GM13977 (cell line): ENCODE measurements around the gene PRM3.

Experiments
- DNase-seq: peaks from one replicate; pipeline ENCODE4 v3.0.0; 2012; ENCODE audit warnings: low spot score
- in situ Hi-C: fragments of 300-500 bp; cut with MboI; formaldehyde crosslinking; loops from one replicate; pipeline ENCODE4 v1.12.0; 2022; ENCODE audit warnings: low sequenced_read_pairs, low pct_unique_long_range_greater_than_20kb, mixed read lengths, inconsistent platforms; ENCODE audit not compliant: unreplicated experiment
- TF ChIP-seq, protein P1 (sequence below): IDR thresholded peaks from 2 replicates; pipeline ENCODE4 v1.5.1; 2012; ENCODE audit warnings: mild to moderate bottlenecking, control low read depth; ENCODE audit not compliant: insufficient read depth; ENCODE audit errors: extremely low read depth, missing control alignments

Gene PRM3

DNA sequence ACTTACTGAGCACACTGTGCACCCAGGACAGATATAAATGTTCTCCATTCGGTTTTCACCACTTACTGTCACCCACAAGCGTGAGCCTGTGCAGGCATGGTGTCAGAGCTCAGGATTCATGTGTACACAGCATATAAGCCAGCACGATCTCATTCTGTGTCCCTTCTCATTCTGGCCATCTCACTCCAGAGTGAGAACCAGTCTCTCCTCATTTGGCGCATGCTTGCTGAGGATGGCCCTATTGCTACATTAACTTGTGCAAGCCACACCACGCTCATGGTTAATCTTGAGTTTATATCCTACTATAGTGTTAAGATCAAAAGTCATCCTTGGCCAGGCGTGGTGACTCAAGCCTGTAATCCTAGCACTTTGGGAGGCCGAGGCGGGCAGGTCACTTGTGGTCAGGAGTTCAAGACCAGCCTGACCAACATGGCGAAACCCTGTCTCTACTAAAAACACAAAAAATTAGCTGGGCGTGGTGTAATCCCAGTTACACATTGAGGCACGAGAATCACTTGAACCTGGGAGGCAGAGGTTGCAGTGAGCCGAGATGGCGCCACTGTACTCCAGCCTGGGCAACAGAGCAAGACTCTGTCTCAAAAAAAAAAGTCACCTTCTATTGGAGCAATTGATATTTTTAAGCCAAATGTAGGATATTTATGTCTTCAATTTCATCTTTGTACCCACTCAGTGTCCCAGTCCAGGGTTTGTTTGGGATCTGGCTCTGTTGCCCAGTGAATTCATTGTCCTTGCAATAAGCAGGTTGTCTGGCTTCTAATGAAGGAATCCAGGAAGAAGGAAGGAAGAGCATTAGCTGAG is 38.3 kb downstream of the PRM3 start:
- DNase-seq: no peak
- TF ChIP-seq, protein P1, sequence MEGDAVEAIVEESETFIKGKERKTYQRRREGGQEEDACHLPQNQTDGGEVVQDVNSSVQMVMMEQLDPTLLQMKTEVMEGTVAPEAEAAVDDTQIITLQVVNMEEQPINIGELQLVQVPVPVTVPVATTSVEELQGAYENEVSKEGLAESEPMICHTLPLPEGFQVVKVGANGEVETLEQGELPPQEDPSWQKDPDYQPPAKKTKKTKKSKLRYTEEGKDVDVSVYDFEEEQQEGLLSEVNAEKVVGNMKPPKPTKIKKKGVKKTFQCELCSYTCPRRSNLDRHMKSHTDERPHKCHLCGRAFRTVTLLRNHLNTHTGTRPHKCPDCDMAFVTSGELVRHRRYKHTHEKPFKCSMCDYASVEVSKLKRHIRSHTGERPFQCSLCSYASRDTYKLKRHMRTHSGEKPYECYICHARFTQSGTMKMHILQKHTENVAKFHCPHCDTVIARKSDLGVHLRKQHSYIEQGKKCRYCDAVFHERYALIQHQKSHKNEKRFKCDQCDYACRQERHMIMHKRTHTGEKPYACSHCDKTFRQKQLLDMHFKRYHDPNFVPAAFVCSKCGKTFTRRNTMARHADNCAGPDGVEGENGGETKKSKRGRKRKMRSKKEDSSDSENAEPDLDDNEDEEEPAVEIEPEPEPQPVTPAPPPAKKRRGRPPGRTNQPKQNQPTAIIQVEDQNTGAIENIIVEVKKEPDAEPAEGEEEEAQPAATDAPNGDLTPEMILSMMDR: no peak
- in situ Hi-C loops: no loop called here

DNA sequence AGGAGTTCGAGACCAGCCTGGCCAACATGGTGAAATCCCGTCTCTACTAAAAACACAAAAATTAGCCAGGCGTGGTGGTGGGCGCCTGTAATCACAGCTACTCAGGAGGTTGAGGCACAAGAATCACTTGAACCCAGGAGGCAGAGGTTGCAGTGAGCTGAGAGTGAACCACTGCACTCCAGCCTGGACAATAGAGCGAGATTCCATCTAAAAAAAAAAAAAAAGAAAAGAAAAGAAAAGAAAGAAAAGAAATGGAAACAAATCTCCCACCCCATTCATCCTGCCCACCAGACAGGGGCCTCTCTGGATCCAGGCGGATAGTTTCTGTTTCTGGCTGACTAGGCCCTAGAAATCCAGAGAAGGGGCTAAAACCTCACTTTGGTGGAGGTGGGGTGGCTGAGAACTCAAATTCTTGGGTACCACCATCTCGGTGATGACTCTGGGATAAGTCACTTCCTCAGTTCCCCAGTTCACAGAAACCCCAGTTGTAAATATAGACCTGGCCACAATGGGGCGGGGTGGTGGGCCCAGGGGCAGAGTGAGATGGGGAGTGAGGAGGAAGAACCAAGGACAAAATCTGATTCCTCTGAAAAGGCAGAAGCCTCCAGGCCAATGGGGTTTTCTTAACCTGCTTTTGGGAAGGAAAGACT is 39.6 kb downstream of the PRM3 start:
- no peak for DNase-seq
- TF ChIP-seq, protein P1: no peak
- in situ Hi-C loops: no loop called here

DNA sequence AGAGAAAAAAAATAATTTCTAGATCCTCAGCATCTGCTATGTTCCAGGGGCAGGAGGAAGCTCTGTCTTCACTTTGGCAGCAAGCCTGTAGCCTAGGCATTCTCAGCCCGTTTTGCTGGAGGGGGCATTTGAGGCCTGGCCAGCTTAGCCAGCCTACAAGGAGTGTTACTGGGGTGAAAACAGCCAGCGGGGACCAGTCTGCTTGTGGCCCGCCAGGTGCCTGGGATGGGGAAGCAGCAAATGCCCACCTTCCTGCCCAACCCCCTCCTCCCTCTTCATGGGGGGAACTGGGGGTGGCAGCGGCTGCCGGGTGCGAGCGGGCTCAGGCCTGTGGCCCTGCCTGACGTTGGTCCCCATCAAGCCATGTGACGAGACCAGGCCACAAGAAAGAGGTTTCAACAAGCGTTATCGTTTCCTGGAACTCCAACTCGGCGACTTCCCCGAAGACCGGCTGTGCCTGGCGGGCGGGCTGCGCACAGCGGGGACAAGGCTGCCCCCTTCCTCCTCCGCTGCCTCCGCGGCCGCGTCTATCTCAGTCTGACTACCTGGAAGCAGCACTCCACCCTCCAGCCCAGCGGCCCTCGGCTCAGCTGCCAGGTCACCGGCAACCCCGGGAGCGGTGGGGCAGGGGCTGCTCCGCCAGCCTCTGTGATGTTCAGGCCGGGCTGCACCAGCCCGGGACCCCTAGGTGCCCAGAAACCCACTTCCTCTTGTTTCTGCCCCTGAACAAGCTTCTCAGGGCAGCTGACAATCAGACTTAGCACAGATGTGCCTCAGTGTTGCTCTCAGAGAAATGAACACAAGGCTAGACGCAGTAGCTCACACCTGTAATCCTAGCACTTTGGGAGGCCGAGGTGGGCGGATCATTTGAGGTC is 40.3 kb downstream of the PRM3 start:
- in situ Hi-C loops: no loop called here
- TF ChIP-seq, protein P1: peak; percentile 11
- peak; percentile 67 for DNase-seq

DNA sequence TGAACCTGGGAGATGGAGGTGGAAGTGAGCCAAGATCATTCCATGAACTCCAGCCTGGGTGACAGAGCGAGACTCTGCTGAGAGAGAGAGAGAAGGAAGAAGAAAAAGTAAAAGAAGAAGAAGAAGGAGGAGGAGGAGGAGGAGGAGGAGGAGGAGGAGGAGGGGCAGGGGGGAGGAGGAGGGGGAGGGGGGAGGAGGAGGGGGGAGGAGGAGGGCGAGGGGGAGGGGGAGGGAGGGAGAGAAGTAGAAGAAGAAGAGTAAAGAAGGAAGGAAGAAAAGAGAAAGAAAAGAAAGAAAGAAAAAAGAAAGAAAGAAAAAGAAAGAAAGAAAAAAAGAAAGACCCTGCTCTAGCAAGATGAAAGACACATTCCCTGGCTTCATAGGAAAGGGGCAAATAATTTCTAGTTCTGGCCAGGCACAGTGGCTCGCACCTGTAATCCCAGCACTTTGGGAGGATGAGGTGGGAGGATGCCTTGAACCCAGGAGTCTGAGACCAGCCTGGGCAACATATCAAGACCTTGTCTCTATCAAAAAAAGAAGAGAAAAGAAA is 41.1 kb downstream of the PRM3 start:
- in situ Hi-C loops: no loop called here

DNA sequence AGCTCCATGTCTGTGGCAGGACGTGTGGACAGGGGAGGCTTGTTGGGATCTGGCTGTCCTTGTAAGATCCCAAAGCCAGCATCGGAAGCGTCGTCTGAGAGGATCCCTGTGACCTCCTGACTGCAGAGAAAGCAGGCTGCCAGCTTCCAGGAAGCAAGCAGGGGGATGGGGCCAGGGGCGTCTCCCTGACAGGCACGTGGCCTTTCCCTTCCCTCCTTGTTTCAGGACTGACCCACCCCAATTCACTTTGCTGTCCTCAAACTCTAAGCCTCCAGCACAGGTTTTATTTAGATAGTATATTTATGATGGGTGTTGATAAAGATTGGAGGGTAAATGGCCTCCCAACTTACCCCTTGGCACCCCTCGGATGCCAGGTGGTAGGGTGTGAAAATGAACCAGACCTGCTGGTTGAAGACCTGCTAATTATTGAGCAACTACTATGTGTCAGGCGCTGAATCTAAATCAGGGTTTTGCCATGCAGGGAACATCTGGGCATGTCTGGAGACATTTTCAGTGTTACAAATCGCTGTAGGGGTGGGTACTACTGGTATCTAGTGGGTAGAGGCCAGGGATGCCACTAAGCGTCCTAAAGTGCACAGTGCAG is 42.0 kb downstream of the PRM3 start:
- no peak for DNase-seq
- in situ Hi-C loops: no loop called here
- TF ChIP-seq, protein P1: no peak

More for the DNA sequence above, 41.1 kb downstream of the PRM3 start:
- DNase-seq: no peak
- TF ChIP-seq, protein P1: no peak

DNA sequence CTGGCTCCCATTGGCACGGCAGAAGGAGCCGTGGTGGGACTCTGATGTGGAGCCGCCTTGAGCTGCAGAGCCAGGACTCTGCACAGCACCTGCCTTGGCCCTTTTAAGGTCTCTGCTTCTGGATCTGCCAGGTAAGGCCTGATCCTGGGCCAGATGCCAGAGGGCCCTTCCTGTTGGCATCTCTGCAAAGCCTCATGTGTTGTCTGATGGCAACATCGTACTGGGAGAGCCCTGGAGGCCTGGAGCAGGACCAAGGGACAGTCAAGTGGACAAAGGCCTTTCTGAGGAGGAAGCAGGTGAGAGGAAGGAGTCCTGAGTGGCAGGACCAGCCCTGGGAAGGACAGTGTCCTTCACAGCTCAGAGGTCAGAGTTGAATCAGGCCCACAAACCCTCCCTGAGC is 43.5 kb downstream of the PRM3 start:
- TF ChIP-seq, protein P1: no peak
- in situ Hi-C loops: no loop called here
- DNase-seq: no peak
